HG03280 (cell line): ENCODE data around the gene CHD6.

Source experiments
- ATAC-seq: cut with Tn5 transposase; IDR thresholded peaks from one replicate; pipeline ENCODE4 v1.9.1; 2021; ENCODE audit warnings: mild to moderate bottlenecking, moderate library complexity; ENCODE audit not compliant: unreplicated experiment

Gene CHD6

GRCh38 chr20:41623625-41624375 lies 5.6 kb upstream of the CHD6 start:
- no peak for ATAC-seq

DNA sequence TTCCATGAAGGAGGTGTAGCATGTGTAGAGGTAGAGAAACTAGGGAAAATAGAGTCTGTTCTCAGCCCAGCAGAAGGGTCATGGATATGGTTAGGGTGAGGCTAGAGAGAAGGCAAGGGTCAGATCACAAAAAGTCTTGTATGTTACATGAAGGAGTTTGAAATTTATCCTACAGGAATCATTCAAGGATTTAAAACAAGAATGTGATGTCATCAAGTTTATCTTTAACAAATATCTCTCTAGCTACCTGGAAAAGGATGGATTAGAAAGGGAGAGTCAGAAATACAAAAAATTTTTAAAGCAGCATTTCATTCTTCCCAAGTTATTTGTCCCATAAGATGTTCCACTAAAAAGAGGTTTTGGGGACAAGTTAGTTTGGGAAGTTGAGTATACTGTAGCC lies 4.4 kb upstream of the CHD6 start:
- ATAC-seq: no peak

- ATAC-seq: no peak
Measured at GRCh38 chr20:41621971-41622370, 3.8 kb upstream of the CHD6 start.

GRCh38 chr20:41621421-41621820 lies 3.2 kb upstream of the CHD6 start:
- ATAC-seq: no peak

GRCh38 chr20:41619360-41620100 lies 1.4 kb upstream of the CHD6 start:
- ATAC-seq: no peak

DNA sequence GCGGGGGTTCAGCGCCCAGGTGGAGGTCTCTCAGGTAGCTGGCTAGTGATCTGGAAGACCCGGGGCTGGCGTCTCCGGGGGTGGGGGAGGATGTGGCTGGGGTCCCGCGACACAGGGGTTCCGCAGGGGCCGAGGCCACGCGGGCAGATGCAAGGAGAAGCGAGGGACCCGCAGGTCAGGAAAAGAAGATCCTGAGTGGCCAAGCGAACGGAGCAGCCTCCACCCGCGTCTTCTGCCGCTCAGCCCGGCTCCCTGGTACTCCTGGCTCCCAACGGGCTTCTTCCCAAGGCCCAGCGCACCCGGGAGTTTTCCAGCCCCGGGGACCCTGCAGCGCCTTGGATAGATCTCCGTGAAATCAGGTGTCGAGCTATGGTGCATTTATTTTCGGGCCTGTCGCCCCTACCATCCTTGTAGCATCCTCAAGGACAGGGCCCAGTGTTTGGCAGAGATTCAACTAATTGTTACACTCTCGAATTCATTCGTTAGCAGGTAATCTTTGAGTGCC lies 682 bp upstream of the CHD6 start:
- ATAC-seq: no peak

DNA sequence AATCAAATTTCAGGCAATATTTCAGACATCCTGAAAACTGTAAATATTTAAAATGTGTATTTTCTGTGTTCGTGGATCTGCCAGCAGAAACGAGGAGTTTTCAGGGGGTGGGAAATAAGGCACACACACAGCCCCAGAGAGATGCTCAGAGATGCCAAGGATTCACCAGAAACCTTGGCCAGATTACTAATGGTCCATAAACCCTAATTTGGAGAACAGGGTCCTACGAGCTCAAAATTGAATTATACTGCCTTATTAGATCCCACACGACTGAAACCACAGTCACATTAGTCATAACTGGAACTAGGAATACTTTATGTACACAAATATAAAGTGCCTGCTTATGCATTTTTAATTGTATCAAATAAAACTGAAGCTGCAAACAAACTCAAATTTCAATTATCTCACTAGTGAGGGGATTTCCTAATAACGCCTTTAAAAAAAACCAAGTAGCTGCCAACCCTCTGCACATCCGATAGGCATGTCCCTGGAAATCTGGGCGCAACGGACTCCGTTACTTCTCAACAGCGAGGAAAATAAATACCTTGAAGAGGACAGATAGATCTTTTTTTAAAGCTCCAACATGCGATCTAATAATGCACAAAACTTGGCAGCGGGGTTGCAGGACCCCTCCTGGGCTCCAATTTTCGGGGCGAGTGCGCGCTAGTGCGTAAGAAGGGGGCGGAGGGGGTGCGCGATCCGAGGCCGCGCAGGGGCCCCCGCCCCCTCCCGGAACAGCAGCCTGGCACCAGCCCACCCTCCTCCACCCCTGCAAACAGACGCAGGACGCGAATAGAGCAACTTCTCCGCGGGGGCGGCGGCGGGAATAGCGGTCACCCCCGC lies 897 bp downstream of the CHD6 start:
- ATAC-seq: peak; percentile 7

- ATAC-seq: no peak
Measured at GRCh38 chr20:41616228-41616627, 1.9 kb downstream of the CHD6 start.

- ATAC-seq: no peak
Measured at GRCh38 chr20:41615676-41616075, 2.5 kb downstream of the CHD6 start.

- no peak for ATAC-seq
Measured at GRCh38 chr20:41615110-41615509, 3.1 kb downstream of the CHD6 start.

GRCh38 chr20:41613321-41613720 lies 4.9 kb downstream of the CHD6 start:
- ATAC-seq: no peak

DNA sequence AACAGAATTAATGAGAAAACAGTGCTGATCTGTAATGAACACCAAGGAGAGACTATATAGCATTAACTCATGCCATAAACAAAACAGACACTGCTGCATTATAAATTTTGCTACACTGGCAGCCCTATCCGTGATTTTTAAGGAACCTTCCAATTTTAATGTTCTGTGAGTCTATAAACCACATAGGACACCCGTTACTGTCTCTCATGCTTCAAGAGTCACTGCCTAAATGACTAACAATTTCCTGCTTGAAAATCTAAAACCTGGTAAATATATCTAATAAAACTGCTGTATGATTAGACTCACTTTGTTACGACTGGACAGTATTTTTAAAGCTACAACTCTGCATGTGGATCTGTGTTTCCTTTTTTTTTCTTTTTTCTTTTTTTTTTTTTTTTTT lies 8.7 kb downstream of the CHD6 start:
- ATAC-seq: no peak

DNA sequence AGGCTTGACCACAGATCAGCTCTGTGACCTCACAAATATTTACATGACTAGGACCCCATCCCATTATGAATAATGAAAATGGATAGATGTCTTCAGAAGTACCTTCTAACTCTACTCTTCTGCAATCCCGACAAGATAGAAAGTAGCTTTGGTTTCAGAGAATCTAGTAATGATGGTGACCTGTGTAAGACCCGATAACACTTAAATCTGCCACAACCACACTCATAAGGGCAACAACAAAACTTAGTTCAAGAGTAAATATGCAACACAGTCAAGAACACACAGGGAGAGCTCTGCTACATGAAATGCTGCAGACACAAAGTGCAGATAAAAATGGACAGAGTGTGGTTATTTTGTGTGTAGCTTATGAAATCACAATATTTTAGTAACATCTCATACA lies 9.6 kb downstream of the CHD6 start:
- ATAC-seq: no peak

DNA sequence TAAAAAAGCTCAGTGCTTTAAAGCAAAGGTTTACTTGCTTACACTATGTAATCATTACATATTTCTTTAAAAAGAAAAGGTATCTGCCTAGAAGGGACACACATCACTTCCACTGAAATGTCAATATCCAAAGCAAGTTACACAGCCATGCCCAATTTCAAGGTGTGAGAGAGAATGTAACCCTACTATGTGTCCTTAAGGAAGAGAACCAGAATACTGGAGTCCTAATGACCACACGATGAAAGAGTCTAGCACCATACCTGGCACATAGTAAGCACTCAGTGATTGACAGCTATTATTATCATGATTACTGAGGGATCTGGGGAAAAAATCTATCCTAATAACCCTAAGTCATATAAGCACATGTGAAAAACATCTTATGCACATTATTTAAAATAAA lies 10.4 kb downstream of the CHD6 start:
- no peak for ATAC-seq

DNA sequence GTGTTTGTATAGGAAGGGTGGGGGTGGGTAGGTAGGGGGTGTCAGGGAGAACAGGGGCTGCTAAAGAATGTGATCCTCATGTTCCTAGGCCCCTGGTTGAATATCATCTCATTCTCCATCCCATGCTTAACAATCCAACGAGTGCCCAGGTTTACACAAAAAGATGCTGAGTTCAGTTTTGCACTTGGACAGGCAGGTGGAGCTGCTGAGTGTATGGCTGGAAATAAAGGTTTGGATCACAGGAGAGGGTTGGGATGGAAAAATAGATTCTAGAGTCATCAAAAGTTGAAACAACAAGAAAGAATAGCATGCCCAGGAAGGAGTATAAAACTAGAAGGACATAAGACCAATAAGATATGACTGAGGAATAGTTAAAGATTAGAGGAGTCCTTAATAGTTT lies 14.2 kb downstream of the CHD6 start:
- no peak for ATAC-seq

GRCh38 chr20:41601742-41602141 lies 16.4 kb downstream of the CHD6 start:
- ATAC-seq: no peak

DNA sequence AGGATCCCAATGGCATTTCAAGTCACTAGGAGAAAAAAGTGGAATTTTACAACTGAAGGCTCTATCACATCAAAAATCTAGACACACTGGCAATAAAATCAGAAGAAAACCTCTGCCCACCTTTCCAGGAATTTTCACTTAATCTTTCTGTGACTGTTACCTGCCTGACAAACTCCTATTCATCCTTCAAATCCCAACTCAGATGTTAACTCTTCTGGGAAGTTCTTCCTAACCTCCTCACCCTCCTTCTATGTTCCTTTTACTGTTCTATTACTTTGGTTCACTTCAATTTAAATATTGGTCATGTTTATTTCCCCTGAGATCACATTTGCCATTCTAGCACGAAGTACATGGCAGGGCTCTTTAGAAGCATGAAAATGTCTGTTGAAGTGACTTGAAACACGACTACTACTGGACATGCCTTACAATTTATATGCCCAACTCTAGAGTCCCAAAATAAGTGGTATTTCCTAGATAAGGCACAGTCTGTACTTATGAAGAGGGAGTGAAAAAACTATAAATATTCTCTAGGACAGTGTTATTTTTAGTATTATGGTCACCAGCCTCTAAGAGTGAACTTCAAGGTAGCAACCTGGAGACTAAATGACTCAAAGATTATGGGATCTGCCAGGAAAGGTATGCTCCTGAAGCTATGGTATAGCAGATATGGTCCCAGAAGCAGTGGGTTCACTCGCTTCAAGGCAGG lies 17.1 kb downstream of the CHD6 start:
- no peak for ATAC-seq

- ATAC-seq: no peak
Measured at GRCh38 chr20:41599699-41600104, 18.5 kb downstream of the CHD6 start.

DNA sequence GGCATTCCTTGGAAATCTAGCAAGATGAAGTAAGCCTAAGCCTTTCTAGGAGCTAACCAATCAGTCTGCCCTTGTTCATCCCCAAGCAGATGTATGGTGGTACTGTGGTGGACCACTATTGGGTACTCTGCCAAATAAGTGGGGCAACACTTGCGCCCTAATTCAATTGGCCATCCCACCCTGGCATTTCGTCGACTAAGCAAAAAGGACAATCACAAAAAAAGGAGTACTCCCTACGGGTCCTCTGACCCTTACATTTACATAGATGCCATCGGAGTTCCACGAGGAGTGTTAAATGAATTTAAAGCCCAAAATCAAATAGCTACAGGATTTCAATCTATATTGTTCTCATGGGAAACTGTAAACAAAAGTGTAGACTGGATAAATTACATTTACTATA lies 19.5 kb downstream of the CHD6 start:
- ATAC-seq: no peak

GRCh38 chr20:41594514-41595322 lies 23.5 kb downstream of the CHD6 start:
- no peak for ATAC-seq
